ENCODE data around the gene ZBTB46.

ZBTB46 gene

DNA sequence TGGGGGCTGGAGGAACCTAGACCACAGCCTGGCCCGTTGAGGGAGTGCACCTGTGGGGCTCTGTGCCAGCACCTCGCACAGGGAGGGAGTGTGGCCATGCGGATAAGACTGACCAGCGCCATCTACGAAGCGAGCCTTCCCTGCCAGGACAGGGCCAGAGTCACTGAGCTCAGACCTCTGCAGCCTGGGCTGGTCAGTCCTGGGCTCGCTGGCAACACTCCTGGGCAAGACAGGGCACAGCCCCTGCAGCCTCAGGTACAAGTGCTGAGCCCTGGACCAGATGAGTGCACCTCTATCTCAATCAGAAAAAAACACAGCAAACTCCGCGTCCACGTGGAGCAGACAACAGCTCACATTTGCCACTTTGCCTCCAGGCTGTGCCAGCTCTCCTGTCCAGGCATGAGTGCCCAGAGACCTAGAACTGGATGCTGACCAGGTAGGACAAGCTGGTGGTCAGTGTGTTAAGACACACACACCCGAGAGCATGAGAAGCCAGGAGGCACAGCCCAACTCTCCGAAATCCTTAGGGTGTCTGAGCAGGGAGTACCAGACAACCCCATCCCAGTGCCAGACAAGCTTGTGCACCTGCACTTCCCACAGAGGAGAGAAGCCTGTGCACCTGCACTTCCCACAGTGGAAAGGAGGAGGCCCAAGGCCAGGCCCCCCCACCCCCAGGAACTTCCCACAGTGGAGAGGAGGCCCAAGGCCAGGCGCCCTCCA lies 128.2 kb downstream of the ZBTB46 start:
- Histone ChIP-seq H3K9ac (ENCODE audit: low read length) (no peak overlapping the region), H3K9me3 (ENCODE audit: insufficient read depth, low read length) (no peaks in the 10 kb centered on the region), H3K27ac (ENCODE audit: low read depth, low read length) (no peak overlapping the region), H3F3A (ENCODE audit: insufficient read depth) (no peaks in the 10 kb centered on the region), H2AFZ (ENCODE audit: low read depth, low read length, severe bottlenecking) (no peak overlapping the region), H3K9me2 (replicated peaks; ENCODE audit: insufficient read depth, low read length) (no peaks in the 10 kb centered on the region), H3K4me3 (ENCODE audit: insufficient read depth, low read length, poor library complexity, severe bottlenecking) (no peak overlapping the region), H3K36me3 (ENCODE audit: low read length) (no peaks in the 10 kb centered on the region), H3K4me2 (ENCODE audit: low read depth, low read length, poor library complexity, severe bottlenecking) (no peak overlapping the region), H4K20me1 (ENCODE audit: low read depth, low read length) (0 out of 2 replicates have a peak, but pooled peaks cover 4% of the 10 kb centered on the region), H3K79me2 (ENCODE audit: insufficient read depth, low read length) (peaks cover 16% of the 10 kb centered on the region), H3K27me3 (ENCODE audit: low read length) (no peaks in the 10 kb centered on the region)
- TF ChIP-seq, protein P1, sequence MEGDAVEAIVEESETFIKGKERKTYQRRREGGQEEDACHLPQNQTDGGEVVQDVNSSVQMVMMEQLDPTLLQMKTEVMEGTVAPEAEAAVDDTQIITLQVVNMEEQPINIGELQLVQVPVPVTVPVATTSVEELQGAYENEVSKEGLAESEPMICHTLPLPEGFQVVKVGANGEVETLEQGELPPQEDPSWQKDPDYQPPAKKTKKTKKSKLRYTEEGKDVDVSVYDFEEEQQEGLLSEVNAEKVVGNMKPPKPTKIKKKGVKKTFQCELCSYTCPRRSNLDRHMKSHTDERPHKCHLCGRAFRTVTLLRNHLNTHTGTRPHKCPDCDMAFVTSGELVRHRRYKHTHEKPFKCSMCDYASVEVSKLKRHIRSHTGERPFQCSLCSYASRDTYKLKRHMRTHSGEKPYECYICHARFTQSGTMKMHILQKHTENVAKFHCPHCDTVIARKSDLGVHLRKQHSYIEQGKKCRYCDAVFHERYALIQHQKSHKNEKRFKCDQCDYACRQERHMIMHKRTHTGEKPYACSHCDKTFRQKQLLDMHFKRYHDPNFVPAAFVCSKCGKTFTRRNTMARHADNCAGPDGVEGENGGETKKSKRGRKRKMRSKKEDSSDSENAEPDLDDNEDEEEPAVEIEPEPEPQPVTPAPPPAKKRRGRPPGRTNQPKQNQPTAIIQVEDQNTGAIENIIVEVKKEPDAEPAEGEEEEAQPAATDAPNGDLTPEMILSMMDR (IDR thresholded peaks at IDR 0.05; ENCODE audit: insufficient read depth, low read length, poor library complexity, severe bottlenecking), result no peak
- TF ChIP-seq EZH2phosphoT487 (conservative IDR thresholded peaks at IDR 0.05; ENCODE audit: low read length), result no peak

DNA sequence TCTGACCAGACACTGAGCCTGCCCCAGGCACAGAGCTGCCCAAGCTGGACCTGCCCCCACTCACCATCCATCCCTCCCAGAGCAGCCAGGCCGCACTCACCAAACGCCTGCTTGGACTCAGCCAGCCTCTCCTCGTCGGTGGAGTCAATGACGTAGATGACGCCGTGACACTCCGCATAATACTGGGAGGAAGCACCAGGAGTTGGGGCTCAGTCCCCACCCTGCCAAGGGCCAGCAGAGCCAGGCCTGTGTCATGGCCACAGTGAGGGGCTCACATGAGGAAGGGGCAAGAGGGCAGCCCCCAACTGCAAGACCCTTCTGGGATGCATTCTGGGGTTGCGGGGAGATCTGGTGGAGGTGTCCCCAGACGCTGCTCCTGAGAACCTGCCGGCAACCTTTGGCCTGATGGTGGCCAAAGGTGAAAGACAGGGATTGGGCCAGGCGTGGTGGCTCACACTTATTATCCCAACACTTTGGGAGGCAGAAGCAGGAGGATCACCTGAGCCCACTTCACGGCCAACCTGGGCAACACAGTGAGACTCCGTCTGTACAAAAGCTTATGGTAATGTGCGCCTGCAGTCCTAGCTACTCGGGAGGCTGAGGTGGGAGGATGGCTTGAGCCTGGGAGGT lies 128.9 kb downstream of the ZBTB46 start:
- no peak overlapping the region for H3K27ac ChIP-seq (ENCODE audit: low read depth, low read length)
- H3K9ac ChIP-seq (ENCODE audit: low read length), result no peak overlapping the region
- H3F3A ChIP-seq (ENCODE audit: insufficient read depth), result no peaks in the 10 kb centered on the region

GRCh38 chr20:63701329-63702035 lies 129.6 kb downstream of the ZBTB46 start:
- no peaks in the 10 kb centered on the region for H3K27me3 ChIP-seq (ENCODE audit: low read length)
- H4K20me1 ChIP-seq (ENCODE audit: low read depth, low read length), result 0 out of 2 replicates have a peak, but pooled peaks cover 3% of the 10 kb centered on the region
- no peaks in the 10 kb centered on the region for H3F3A ChIP-seq (ENCODE audit: insufficient read depth)
- H2AFZ ChIP-seq (ENCODE audit: low read depth, low read length, severe bottlenecking), result no peak overlapping the region
- no peaks in the 10 kb centered on the region for H3K9me2 ChIP-seq (replicated peaks; ENCODE audit: insufficient read depth, low read length)
- no peaks in the 10 kb centered on the region for H3K36me3 ChIP-seq (ENCODE audit: low read length)
- peaks cover 7% of the 10 kb centered on the region for H3K79me2 ChIP-seq (ENCODE audit: insufficient read depth, low read length)
- H3K27ac ChIP-seq (ENCODE audit: low read depth, low read length), result no peak overlapping the region
- no peak overlapping the region for H3K4me3 ChIP-seq (ENCODE audit: insufficient read depth, low read length, poor library complexity, severe bottlenecking)
- TF ChIP-seq EZH2phosphoT487 (conservative IDR thresholded peaks at IDR 0.05; ENCODE audit: low read length), result no peak
- TF ChIP-seq, protein P1 (IDR thresholded peaks at IDR 0.05; ENCODE audit: insufficient read depth, low read length, poor library complexity, severe bottlenecking), result no peak
- H3K9me3 ChIP-seq (ENCODE audit: insufficient read depth, low read length), result no peaks in the 10 kb centered on the region
- no peak overlapping the region for H3K9ac ChIP-seq (ENCODE audit: low read length)
- H3K4me2 ChIP-seq (ENCODE audit: low read depth, low read length, poor library complexity, severe bottlenecking), result no peak overlapping the region

More for the DNA sequence above, 128.9 kb downstream of the ZBTB46 start:
- Histone ChIP-seq H3K9me3 (ENCODE audit: insufficient read depth, low read length) (no peaks in the 10 kb centered on the region), H3K9me2 (replicated peaks; ENCODE audit: insufficient read depth, low read length) (no peaks in the 10 kb centered on the region), H3K4me2 (ENCODE audit: low read depth, low read length, poor library complexity, severe bottlenecking) (no peak overlapping the region), H3K4me3 (ENCODE audit: insufficient read depth, low read length, poor library complexity, severe bottlenecking) (no peak overlapping the region), H3K27me3 (ENCODE audit: low read length) (no peaks in the 10 kb centered on the region), H3K79me2 (ENCODE audit: insufficient read depth, low read length) (peaks cover 13% of the 10 kb centered on the region), H2AFZ (ENCODE audit: low read depth, low read length, severe bottlenecking) (no peak overlapping the region), H4K20me1 (ENCODE audit: low read depth, low read length) (0 out of 2 replicates have a peak, but pooled peaks cover 4% of the 10 kb centered on the region), H3K36me3 (ENCODE audit: low read length) (no peaks in the 10 kb centered on the region)
- TF ChIP-seq EZH2phosphoT487 (conservative IDR thresholded peaks at IDR 0.05; ENCODE audit: low read length), result no peak
- TF ChIP-seq, protein P1 (IDR thresholded peaks at IDR 0.05; ENCODE audit: insufficient read depth, low read length, poor library complexity, severe bottlenecking), result no peak

Measured in SU-DHL-6 (cell line).